ENCODE measurements around the gene LSAMP.

DNA sequence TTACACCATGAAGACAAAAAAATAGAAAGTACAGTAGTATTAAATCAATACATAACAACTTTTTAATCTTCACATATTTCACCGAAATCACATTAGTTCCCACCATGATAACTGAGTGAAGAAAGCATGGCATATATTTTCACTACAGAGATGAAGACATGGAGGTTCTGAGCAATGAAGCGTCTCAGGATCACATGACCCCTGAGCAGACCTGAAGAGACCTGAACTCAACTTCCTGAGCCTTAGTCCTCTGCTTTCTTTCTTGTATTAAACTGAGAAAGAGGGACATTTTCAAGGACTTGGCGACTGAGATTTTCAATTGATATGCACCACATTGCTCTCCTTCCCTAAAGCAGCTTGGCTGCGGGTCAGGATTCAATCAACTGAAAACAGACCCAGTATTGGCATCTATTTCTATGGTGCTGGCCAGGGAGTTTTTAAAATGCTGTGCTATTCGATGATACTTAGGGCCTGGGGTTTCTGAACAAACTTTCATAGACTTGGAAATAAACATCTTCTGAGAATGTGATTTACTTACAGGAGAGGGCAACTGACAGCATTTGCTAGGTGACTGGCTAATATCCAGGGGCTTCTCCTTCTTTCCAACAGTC lies 165.1 kb downstream of the LSAMP start:
- TF ChIP-seq REST (IDR thresholded peaks at IDR 0.05; ENCODE audit: unreplicated experiment) (no peak), CREB1 (CRISPR knock-in tag; IDR thresholded peaks at IDR 0.05; ENCODE audit: low read depth) (no peak), CTCF (conservative IDR thresholded peaks at IDR 0.05; ENCODE audit: low read depth in 2 of 2) (no peak), EZH2 (IDR thresholded peaks at IDR 0.05; ENCODE audit: low read depth, unreplicated experiment) (no peak), JUNB (IDR thresholded peaks at IDR 0.05; ENCODE audit: unreplicated experiment) (no peak), POLR2AphosphoS5 (IDR thresholded peaks at IDR 0.05; ENCODE audit: low read depth) (no peak), ZNF331 (CRISPR knock-in tag; IDR thresholded peaks at IDR 0.05; ENCODE audit: low read depth) (no peak), EZH2phosphoT487 (IDR thresholded peaks at IDR 0.05; ENCODE audit: unreplicated experiment) (no peak)
- TF ChIP-seq, protein P1, sequence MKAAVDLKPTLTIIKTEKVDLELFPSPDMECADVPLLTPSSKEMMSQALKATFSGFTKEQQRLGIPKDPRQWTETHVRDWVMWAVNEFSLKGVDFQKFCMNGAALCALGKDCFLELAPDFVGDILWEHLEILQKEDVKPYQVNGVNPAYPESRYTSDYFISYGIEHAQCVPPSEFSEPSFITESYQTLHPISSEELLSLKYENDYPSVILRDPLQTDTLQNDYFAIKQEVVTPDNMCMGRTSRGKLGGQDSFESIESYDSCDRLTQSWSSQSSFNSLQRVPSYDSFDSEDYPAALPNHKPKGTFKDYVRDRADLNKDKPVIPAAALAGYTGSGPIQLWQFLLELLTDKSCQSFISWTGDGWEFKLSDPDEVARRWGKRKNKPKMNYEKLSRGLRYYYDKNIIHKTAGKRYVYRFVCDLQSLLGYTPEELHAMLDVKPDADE (IDR thresholded peaks at IDR 0.05), result no peak
